Nephron (organoid): ENCODE measurements around the gene KATNAL1.

Experiments
- H3K27ac Mint-ChIP-seq, 3 experiments: 2 replicates each; pipeline ENCODE4 v1.8.0; 2020; ENCODE audit warnings: mixed read lengths in 3 of 3, mild to moderate bottlenecking in 2 of 3, moderate library complexity in 1 of 3
- H3K27me3 Mint-ChIP-seq: 2 replicates; pipeline ENCODE4 v1.8.0; 2021; ENCODE audit warnings: low read depth, mild to moderate bottlenecking, moderate library complexity, mixed read lengths
- H3K36me3 Mint-ChIP-seq: 2 replicates; pipeline ENCODE4 v1.8.0; 2020; ENCODE audit warnings: low read depth, mixed read lengths
- H3K4me1 Mint-ChIP-seq: 2 replicates; pipeline ENCODE4 v1.8.0; 2020; ENCODE audit warnings: mixed read lengths
- H3K4me3 Mint-ChIP-seq, 3 experiments: 2 replicates each; pipeline ENCODE4 v1.8.0; 2020; ENCODE audit warnings: mild to moderate bottlenecking in 3 of 3, mixed read lengths in 3 of 3, moderate library complexity in 2 of 3
- H3K9me3 Mint-ChIP-seq: 2 replicates; pipeline ENCODE4 v1.8.0; 2020; ENCODE audit warnings: mixed read lengths
- TF ChIP-seq, protein P1 (sequence below), 3 experiments: fragments of 200-600 bp; sonication (generic); IDR thresholded peaks; one replicate each; pipeline ENCODE4 v1.5.0; 2021; ENCODE audit warnings: antibody characterized with exemption in 3 of 3; ENCODE audit not compliant: unreplicated experiment in 3 of 3

The KATNAL1 gene

DNA sequence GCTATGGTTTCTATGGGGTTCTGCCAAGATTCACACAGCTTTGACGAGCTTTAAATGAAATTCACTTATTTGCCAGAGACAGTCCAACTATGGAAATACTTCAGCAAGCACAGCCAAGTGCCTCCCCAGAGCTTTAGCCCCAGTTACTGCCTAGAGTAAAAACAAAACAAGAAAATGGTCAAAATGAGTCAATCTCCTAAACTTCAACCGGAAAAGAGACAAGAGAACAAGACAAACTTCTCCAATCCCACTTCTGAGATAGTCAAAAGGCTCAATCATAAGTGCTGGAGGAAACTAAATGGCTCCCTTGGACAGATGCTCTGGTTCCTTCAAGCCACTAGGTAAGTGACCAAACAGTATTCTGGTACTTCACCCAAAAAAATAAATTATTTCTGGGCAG, 65.8 kb downstream of the KATNAL1 start:
- TF ChIP-seq, protein P1, sequence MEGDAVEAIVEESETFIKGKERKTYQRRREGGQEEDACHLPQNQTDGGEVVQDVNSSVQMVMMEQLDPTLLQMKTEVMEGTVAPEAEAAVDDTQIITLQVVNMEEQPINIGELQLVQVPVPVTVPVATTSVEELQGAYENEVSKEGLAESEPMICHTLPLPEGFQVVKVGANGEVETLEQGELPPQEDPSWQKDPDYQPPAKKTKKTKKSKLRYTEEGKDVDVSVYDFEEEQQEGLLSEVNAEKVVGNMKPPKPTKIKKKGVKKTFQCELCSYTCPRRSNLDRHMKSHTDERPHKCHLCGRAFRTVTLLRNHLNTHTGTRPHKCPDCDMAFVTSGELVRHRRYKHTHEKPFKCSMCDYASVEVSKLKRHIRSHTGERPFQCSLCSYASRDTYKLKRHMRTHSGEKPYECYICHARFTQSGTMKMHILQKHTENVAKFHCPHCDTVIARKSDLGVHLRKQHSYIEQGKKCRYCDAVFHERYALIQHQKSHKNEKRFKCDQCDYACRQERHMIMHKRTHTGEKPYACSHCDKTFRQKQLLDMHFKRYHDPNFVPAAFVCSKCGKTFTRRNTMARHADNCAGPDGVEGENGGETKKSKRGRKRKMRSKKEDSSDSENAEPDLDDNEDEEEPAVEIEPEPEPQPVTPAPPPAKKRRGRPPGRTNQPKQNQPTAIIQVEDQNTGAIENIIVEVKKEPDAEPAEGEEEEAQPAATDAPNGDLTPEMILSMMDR (IDR thresholded peaks at IDR 0.05; ENCODE audit: unreplicated experiment in 3 of 3), result no peak
- Mint-ChIP-seq H3K27me3 (no peaks in the 10 kb centered on the region), H3K36me3 (peaks cover 46% of the 10 kb centered on the region), H3K4me1 (no peaks in the 10 kb centered on the region), H3K27ac (peak overlapping the region in 1 of 3 experiments; percentile 23), H3K4me3 (no peak overlapping the region), H3K9me3 (peaks cover 19% of the 10 kb centered on the region)

DNA sequence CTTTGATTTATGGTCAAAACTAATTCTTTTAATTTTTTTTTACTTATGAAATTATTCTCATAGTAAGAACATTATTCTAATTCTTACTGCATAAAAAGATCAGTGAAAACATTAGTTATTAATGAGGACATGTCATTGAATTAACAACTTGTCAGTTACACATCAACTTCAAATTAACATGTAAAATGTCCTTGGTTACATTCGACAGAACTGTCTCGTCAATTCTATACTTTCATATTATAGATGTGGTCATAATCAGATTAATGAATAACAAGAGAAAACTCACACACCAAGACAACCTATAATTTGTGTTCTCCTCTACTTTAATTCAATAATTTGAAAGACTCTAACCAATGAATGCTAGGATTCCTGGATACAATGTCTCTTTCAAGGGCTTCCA, 66.7 kb downstream of the KATNAL1 start:
- Mint-ChIP-seq H3K4me3 (no peak overlapping the region), H3K36me3 (peaks cover 37% of the 10 kb centered on the region)

GRCh38 chr13:30235216-30235615, 72.1 kb downstream of the KATNAL1 start:
- H3K4me1 Mint-ChIP-seq, result no peaks in the 10 kb centered on the region
- H3K27ac Mint-ChIP-seq, result no peak overlapping the region
- H3K27me3 Mint-ChIP-seq, result no peaks in the 10 kb centered on the region
- TF ChIP-seq, protein P1 (IDR thresholded peaks at IDR 0.05; ENCODE audit: unreplicated experiment in 3 of 3), result no peak
- H3K9me3 Mint-ChIP-seq, result no peaks in the 10 kb centered on the region
- H3K4me3 Mint-ChIP-seq, result no peak overlapping the region
- peaks cover 22% of the 10 kb centered on the region for H3K36me3 Mint-ChIP-seq

More for the DNA sequence above, 66.7 kb downstream of the KATNAL1 start:
- Mint-ChIP-seq H3K4me1 (no peaks in the 10 kb centered on the region), H3K9me3 (peaks cover 12% of the 10 kb centered on the region), H3K27ac (no peak overlapping the region), H3K27me3 (no peaks in the 10 kb centered on the region)
- TF ChIP-seq, protein P1 (IDR thresholded peaks at IDR 0.05; ENCODE audit: unreplicated experiment in 3 of 3), result no peak

DNA sequence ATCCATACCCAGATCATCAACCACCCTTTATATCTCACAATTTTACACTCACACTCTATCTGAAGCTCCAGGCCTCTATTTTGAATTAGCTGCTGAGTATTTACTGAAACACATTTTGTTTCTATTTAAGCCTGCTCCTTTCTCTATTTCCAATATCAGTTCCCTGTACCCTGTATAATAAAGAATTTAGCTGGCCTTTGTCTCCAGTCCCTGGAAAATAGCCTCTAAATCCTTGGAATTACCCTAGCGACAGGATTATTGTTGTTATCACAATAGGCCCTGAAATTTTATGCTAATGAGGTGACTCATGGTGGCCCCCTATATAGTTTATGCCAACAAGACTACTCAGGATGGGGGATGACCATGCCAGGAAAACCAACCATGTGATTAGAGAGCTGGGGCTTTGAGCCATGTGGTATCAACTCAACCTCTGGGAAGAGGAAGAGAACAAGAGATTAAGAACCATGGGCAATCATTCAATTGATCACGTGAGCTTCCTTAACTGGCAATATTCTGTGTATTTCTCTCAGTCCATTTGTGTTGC, 72.7 kb downstream of the KATNAL1 start:
- Mint-ChIP-seq H3K4me1 (no peaks in the 10 kb centered on the region), H3K9me3 (no peaks in the 10 kb centered on the region), H3K27me3 (no peaks in the 10 kb centered on the region), H3K36me3 (peaks cover 22% of the 10 kb centered on the region), H3K27ac (no peak overlapping the region), H3K4me3 (no peak overlapping the region)
- TF ChIP-seq, protein P1 (IDR thresholded peaks at IDR 0.05; ENCODE audit: unreplicated experiment in 3 of 3), result no peak

DNA sequence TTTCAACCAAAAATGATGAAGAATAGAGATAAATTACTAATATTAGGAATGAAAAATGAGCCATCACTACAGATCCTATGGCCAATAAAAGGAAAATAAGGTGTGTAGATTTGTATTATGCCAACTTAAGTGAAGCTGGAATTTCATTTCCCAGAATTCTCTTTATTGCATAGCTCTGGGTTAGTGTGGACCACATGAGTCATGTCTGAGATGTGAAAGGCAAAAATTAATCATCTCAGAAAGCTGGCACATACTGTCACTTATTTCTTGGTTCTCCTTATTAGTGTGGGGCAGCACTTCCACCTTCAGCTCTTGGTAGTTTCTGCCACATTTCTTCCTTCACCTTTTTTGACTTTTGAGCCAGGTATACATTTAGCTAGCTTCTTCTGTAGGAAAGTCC, 82.6 kb downstream of the KATNAL1 start:
- no peak overlapping the region for H3K27ac Mint-ChIP-seq
- H3K4me1 Mint-ChIP-seq, result no peaks in the 10 kb centered on the region
- no peaks in the 10 kb centered on the region for H3K27me3 Mint-ChIP-seq
- TF ChIP-seq, protein P1 (IDR thresholded peaks at IDR 0.05; ENCODE audit: unreplicated experiment in 3 of 3), result no peak
- peaks cover 79% of the 10 kb centered on the region for H3K36me3 Mint-ChIP-seq
- H3K4me3 Mint-ChIP-seq, result no peak overlapping the region
- H3K9me3 Mint-ChIP-seq, result peaks cover 27% of the 10 kb centered on the region

GRCh38 chr13:30222254-30222653, 85.1 kb downstream of the KATNAL1 start:
- no peak overlapping the region for H3K4me3 Mint-ChIP-seq
- H3K27ac Mint-ChIP-seq, result no peak overlapping the region
- H3K27me3 Mint-ChIP-seq, result no peaks in the 10 kb centered on the region
- H3K9me3 Mint-ChIP-seq, result peaks cover 27% of the 10 kb centered on the region
- no peaks in the 10 kb centered on the region for H3K4me1 Mint-ChIP-seq
- TF ChIP-seq, protein P1 (IDR thresholded peaks at IDR 0.05; ENCODE audit: unreplicated experiment in 3 of 3), result no peak
- peaks cover 72% of the 10 kb centered on the region for H3K36me3 Mint-ChIP-seq
